Panc1 (cell line): ENCODE data around the gene PGM5. TPM values are rescaled to one million over a fixed set of nuclear protein-coding genes. Genes with fewer than 3 reads are reported as not detected.

Source experiments
- ATAC-seq: fragments of 200-7000 bp; cut with Tn5 transposase; 2 replicates; pipeline ENCODE4 v1.9.1; 2020; ENCODE audit warnings: mild to moderate bottlenecking, moderate library complexity
- BruUV-seq: library from RNA; stranded (reverse); fragments of 400-500 nt; replicated peaks from 2 replicates; lab custom pipeline; 2021; lab: Mats Ljungman, UMichigan
- CTCF ChIA-PET: fragments of 300-600 bp; sonication (Branson Sonifier 250); formaldehyde crosslinking; loops from one replicate; lab custom pipeline; 2022; ENCODE audit warnings: antibody characterized with exemption; lab: Charles Lee
- POLR2A ChIA-PET: fragments of 300-600 bp; sonication (Branson Sonifier 250); formaldehyde crosslinking; loops from one replicate; lab custom pipeline; 2022; ENCODE audit warnings: antibody characterized with exemption; lab: Charles Lee
- DNase-seq: peaks from one replicate; pipeline ENCODE4 v3.0.0-alpha.2; 2010; ENCODE audit warnings: low read depth, low spot score
- H3K27ac ChIP-seq: 2 replicates; pipeline ENCODE4 v1.5.1; 2011; ENCODE audit warnings: mild to moderate bottlenecking, low read length, inconsistent platforms
- H3K27me3 ChIP-seq: fragments of 200-500 bp; sonication (Bioruptor generic); 2 replicates; pipeline ENCODE4 v1.6.0; 2014; ENCODE audit warnings: low read length, inconsistent platforms; ENCODE audit not compliant: control insufficient read depth, insufficient read depth
- H3K36me3 ChIP-seq: fragments of 200-500 bp; sonication (Bioruptor generic); 2 replicates; pipeline ENCODE4 v1.5.1; 2014; ENCODE audit warnings: inconsistent platforms, mild to moderate bottlenecking, low read length, moderate library complexity; ENCODE audit not compliant: control insufficient read depth, insufficient read depth
- H3K4me1 ChIP-seq: 2 replicates; pipeline ENCODE4 v1.5.1; 2011; ENCODE audit warnings: inconsistent platforms, mild to moderate bottlenecking, low read length, moderate library complexity; ENCODE audit not compliant: control insufficient read depth, insufficient read depth
- H3K4me3 ChIP-seq, 2 experiments: 2 replicates each; pipeline ENCODE4 v1.5.1; 2011 to 2012; ENCODE audit warnings: low read depth in 2 of 2, low read length in 2 of 2, mild to moderate bottlenecking in 2 of 2, inconsistent platforms in 1 of 2, moderate library complexity in 1 of 2
- H3K9me3 ChIP-seq: fragments of 200-500 bp; sonication (Bioruptor generic); 2 replicates; pipeline ENCODE4 v1.5.1; 2014; ENCODE audit warnings: low read depth, mild to moderate bottlenecking, inconsistent platforms, low read length, moderate library complexity; ENCODE audit not compliant: control insufficient read depth, insufficient read depth
- POLR2AphosphoS5 ChIP-seq: IDR thresholded peaks from 2 replicates; pipeline ENCODE4 v1.6.1; 2012; ENCODE audit warnings: mild to moderate bottlenecking, low read depth, low read length, moderate library complexity
- SIN3A ChIP-seq: IDR thresholded peaks from 2 replicates; pipeline ENCODE4 v1.6.1; 2012; ENCODE audit warnings: low read depth, mild to moderate bottlenecking, low read length, moderate library complexity, borderline replicate concordance; ENCODE audit not compliant: insufficient read depth
- TCF7L2 ChIP-seq: IDR thresholded peaks from 2 replicates; pipeline ENCODE4 v1.6.1; 2011; ENCODE audit warnings: mild to moderate bottlenecking, low read depth, low read length, inconsistent platforms
- in situ Hi-C: cut with HindIII; loops from 2 replicates; pipeline ENCODE4 v1.10.0; 2016; ENCODE audit warnings: low sequenced_read_pairs, low pct_unique_long_range_greater_than_20kb
- intact Hi-C: fragments of 100-400 bp; cut with micrococcal nuclease; formaldehyde crosslinking; loops from one replicate; pipeline ENCODE4 v1.10.0; 2022; ENCODE audit not compliant: unreplicated experiment
- total RNA-seq: library from RNA; stranded (reverse); gene quantifications from one replicate; pipeline ENCODE4 v1.2.1, GENCODE V29; 2021; ENCODE audit not compliant: unreplicated experiment
- TF ChIP-seq, protein P1 (sequence below): fragments of 450-650 bp; IDR thresholded peaks from 2 replicates; pipeline ENCODE4 v1.5.1; 2017; ENCODE audit warnings: mild to moderate bottlenecking
- TF ChIP-seq, protein P2 (sequence below), 2 experiments: IDR thresholded peaks; 2 replicates each; pipeline ENCODE4 v1.6.1; 2011 to 2012; ENCODE audit warnings: low read depth in 2 of 2, control low read depth in 1 of 2, low read length in 1 of 2, mild to moderate bottlenecking in 1 of 2, moderate library complexity in 1 of 2; ENCODE audit not compliant: insufficient read depth in 1 of 2

The PGM5 gene
- total RNA-seq, 1 experiment from 2014 or later, result 0.21 TPM

DNA sequence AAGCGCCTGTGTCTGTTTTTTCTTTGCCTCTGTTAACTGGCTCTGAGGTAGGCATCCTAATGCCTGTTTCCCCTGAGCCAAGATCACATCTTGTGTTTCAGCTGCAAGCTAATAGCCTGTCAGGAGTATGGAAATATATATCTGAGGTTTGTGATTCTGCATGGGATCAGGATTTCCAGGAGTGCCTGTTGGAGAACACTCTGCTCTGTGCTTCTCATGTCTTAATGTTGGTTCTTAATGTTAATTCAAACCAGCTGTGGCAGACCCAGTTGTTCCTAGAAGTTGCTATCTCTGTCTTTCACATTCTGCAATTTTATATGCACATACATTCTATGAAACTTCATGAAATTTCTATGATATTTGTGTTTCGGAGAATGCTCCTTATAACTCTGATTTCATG is 72.1 kb downstream of the PGM5 start:
- in situ Hi-C loops, result no loop called here
- CTCF ChIA-PET, result no interaction called here
- ATAC-seq (no peak), DNase-seq (no peak)
- Histone ChIP-seq H3K36me3 (no peaks in the 10 kb centered on the region), H3K4me1 (no peaks in the 10 kb centered on the region), H3K27me3 (no peaks in the 10 kb centered on the region), H3K9me3 (no peaks in the 10 kb centered on the region), H3K4me3 (no peak overlapping the region), H3K27ac (no peak overlapping the region)
- intact Hi-C loops, result loop anchor here (2.0 to 10.0 kb wide), 2 partner anchors 22 to 46 kb away; no protein-coding TSS in a partner anchor
- TF ChIP-seq SIN3A (no peak), POLR2AphosphoS5 (no peak), TCF7L2 (no peak)
- TF ChIP-seq, protein P1, sequence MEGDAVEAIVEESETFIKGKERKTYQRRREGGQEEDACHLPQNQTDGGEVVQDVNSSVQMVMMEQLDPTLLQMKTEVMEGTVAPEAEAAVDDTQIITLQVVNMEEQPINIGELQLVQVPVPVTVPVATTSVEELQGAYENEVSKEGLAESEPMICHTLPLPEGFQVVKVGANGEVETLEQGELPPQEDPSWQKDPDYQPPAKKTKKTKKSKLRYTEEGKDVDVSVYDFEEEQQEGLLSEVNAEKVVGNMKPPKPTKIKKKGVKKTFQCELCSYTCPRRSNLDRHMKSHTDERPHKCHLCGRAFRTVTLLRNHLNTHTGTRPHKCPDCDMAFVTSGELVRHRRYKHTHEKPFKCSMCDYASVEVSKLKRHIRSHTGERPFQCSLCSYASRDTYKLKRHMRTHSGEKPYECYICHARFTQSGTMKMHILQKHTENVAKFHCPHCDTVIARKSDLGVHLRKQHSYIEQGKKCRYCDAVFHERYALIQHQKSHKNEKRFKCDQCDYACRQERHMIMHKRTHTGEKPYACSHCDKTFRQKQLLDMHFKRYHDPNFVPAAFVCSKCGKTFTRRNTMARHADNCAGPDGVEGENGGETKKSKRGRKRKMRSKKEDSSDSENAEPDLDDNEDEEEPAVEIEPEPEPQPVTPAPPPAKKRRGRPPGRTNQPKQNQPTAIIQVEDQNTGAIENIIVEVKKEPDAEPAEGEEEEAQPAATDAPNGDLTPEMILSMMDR, result no peak
- TF ChIP-seq, protein P2, sequence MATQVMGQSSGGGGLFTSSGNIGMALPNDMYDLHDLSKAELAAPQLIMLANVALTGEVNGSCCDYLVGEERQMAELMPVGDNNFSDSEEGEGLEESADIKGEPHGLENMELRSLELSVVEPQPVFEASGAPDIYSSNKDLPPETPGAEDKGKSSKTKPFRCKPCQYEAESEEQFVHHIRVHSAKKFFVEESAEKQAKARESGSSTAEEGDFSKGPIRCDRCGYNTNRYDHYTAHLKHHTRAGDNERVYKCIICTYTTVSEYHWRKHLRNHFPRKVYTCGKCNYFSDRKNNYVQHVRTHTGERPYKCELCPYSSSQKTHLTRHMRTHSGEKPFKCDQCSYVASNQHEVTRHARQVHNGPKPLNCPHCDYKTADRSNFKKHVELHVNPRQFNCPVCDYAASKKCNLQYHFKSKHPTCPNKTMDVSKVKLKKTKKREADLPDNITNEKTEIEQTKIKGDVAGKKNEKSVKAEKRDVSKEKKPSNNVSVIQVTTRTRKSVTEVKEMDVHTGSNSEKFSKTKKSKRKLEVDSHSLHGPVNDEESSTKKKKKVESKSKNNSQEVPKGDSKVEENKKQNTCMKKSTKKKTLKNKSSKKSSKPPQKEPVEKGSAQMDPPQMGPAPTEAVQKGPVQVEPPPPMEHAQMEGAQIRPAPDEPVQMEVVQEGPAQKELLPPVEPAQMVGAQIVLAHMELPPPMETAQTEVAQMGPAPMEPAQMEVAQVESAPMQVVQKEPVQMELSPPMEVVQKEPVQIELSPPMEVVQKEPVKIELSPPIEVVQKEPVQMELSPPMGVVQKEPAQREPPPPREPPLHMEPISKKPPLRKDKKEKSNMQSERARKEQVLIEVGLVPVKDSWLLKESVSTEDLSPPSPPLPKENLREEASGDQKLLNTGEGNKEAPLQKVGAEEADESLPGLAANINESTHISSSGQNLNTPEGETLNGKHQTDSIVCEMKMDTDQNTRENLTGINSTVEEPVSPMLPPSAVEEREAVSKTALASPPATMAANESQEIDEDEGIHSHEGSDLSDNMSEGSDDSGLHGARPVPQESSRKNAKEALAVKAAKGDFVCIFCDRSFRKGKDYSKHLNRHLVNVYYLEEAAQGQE (IDR thresholded peaks at IDR 0.05; ENCODE audit: insufficient read depth in 1 of 2, low read depth in 2 of 2, low read length in 1 of 2), result no peak
- no TSS peak for BruUV-seq
- POLR2A ChIA-PET, result no interaction called here

DNA sequence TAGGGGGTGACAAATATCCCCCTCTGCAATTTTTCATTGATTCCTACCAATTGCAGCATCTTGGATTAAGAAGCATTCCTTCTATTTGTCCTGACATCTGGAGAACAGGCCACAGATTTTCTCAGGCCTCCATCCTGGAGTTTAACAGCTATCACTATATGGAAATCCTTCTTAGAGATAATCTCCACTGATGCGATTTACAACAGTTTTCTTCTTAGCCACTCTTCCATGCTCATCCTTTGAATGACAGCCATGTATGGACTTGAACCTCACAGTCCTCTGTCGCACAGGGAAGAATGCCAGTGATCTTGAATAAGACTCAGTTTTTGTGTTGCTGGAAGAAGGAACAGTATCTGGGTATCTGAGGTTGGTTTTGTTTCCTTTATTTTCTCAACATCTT is 73.2 kb downstream of the PGM5 start:
- Histone ChIP-seq H3K9me3 (no peaks in the 10 kb centered on the region), H3K27me3 (no peaks in the 10 kb centered on the region), H3K27ac (no peak overlapping the region), H3K36me3 (no peaks in the 10 kb centered on the region), H3K4me3 (no peak overlapping the region), H3K4me1 (no peaks in the 10 kb centered on the region)
- in situ Hi-C loops (no loop called here), intact Hi-C loops (loop anchor here (2.0 to 10.0 kb wide), 2 partner anchors 21 to 45 kb away; no protein-coding TSS in a partner anchor)
- DNase-seq, result no peak
- TF ChIP-seq TCF7L2, result no peak
- TF ChIP-seq, protein P1, result no peak
- no peak for TF ChIP-seq POLR2AphosphoS5
- TF ChIP-seq, protein P2 (IDR thresholded peaks at IDR 0.05; ENCODE audit: insufficient read depth in 1 of 2, low read depth in 2 of 2, low read length in 1 of 2), result no peak
- no peak for TF ChIP-seq SIN3A
- no peak for ATAC-seq
- CTCF ChIA-PET, result no interaction called here
- POLR2A ChIA-PET, result no interaction called here
- no TSS peak for BruUV-seq
